OCI-LY1 (cell line): ENCODE measurements around the gene CD226.

Source experiments
- EZH2 ChIP-seq: fragments of 200-600 bp; sonication (generic), shearing (Covaris generic); IDR thresholded peaks from 2 replicates; pipeline ENCODE4 v1.8.0; 2017; ENCODE audit warnings: borderline replicate concordance, mixed run types, mild to moderate bottlenecking, antibody characterized with exemption, low read length, moderate library complexity, mixed read lengths
- TF ChIP-seq, protein P1 (sequence below): fragments of 200-600 bp; sonication (generic), shearing (Covaris generic); IDR thresholded peaks from 2 replicates; pipeline ENCODE4 v1.5.1; 2017; ENCODE audit warnings: mild to moderate bottlenecking, antibody characterized with exemption, low read length, moderate library complexity, mixed read lengths

DNA sequence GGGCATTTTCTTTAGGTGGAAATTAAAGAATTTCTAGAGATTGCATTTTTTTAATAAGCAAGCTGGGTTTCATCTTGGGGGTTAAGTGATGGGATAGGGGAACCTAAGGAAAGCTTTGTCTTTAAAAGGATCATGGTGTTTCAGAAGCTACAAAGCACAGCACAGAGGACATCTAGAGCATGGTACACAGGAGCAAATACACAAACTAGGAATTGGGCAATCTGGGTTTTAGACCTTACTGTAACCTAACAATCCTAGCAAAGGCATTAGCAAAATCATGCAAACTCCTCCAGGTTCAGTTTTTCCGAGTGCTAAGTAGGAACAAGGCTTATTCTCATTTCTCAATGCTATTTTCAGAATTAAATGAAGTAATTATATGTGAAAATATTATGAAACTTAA lies 134.1 kb downstream of the CD226 start:
- TF ChIP-seq, protein P1, sequence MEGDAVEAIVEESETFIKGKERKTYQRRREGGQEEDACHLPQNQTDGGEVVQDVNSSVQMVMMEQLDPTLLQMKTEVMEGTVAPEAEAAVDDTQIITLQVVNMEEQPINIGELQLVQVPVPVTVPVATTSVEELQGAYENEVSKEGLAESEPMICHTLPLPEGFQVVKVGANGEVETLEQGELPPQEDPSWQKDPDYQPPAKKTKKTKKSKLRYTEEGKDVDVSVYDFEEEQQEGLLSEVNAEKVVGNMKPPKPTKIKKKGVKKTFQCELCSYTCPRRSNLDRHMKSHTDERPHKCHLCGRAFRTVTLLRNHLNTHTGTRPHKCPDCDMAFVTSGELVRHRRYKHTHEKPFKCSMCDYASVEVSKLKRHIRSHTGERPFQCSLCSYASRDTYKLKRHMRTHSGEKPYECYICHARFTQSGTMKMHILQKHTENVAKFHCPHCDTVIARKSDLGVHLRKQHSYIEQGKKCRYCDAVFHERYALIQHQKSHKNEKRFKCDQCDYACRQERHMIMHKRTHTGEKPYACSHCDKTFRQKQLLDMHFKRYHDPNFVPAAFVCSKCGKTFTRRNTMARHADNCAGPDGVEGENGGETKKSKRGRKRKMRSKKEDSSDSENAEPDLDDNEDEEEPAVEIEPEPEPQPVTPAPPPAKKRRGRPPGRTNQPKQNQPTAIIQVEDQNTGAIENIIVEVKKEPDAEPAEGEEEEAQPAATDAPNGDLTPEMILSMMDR, result no peak
- no peak for TF ChIP-seq EZH2
